IPS-NIHi7 (cell line): Measurements from ENCODE around the gene DOCK7.
"Not testable (repeated sequence)": the region's sequence is repeated elsewhere in the genome, so short reads cannot be mapped to it uniquely, and the experiment has no call there.

Experiments
- DNase-seq: peaks from one replicate; pipeline ENCODE4 v3.0.0; 2012; ENCODE audit warnings: mixed read lengths; ENCODE audit errors: extremely low spot score

The DOCK7 gene

GRCh38 chr1:62608905-62609304, 79.3 kb downstream of the DOCK7 start:
- no peak for DNase-seq

- DNase-seq, result no peak
Measured at GRCh38 chr1:62601457-62601856, 86.7 kb downstream of the DOCK7 start.

- DNase-seq, result no peak
Measured at GRCh38 chr1:62599044-62599443, 89.1 kb downstream of the DOCK7 start.

DNA sequence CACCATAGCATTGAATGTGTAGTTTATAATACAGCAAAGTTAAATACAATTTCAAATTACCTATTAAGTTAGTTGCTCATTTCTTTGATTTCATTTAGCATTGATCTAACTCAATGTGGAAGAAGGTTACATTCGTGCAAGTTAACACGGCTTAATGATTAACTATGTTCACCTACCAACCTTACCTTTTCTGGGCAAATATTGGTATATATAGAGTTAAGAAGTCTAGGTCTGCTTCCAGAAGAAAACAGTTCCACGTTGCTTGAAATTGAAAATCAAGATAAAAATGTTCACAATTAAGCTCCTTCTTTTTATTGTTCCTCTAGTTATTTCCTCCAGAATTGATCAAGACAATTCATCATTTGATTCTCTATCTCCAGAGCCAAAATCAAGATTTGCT, 90.9 kb downstream of the DOCK7 start, which contains the start of gene ANGPTL3:
TSS of gene ANGPTL3 (plus strand) at position 240 of the 400 bp plus-strand sequence. CDS start at position 287, 47 bp downstream.
- no peak for DNase-seq

DNA sequence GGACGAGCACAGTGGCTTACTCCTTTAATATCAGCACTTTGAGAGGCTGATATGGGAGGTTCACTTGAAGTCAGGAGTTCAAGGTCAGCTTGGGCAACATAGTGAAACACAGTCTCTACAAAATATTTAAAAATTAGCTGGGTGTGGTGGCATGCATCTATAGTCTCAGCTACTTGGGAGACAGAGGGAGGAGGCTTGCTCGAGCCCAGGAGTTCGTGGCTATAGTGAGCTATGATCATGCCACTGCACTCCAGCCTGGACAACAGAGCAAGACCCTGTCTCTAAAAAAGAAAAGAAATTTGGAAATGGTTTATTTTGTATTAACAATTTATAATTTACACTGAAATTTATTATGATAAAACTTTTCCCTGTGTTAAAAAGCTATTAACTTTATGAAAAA, 92.5 kb downstream of the DOCK7 start:
- DNase-seq, result no peak

GRCh38 chr1:62593825-62594394, 94.3 kb downstream of the DOCK7 start:
- DNase-seq, result no peak

GRCh38 chr1:62590970-62591368, 97.2 kb downstream of the DOCK7 start:
- DNase-seq, result no peak

DNA sequence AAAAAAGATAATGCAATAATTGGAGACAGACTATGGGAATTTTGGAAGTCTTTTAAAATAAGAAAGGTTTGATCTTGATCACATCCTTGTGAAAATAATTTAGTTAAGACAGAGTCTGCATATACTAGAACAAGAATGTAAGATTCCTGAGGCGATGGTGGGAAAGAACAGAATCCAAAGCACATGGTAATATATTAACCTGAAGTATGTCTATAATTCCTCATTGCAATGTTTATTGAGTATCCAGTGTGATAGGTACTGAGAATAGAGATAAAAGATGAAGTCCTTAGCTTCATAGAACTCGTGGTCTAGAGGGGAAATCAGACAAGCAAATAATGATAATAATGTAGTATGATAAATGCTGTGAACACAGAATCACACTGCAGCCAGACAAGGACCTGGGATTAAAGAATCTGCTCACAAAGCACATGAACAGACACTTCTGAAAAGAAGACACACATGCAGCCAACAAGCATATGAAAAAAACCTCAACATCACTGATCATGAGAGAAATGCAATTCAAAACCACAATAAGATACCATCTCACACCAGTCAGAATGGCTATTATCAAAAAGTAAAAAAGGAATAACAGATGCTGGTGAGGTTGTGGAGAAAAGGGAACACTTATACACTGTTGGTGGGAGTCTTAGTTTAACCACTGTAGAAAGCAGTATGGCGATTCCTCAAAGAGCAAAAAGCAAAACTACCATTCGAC, 97.8 kb downstream of the DOCK7 start:
- no peak for DNase-seq

DNA sequence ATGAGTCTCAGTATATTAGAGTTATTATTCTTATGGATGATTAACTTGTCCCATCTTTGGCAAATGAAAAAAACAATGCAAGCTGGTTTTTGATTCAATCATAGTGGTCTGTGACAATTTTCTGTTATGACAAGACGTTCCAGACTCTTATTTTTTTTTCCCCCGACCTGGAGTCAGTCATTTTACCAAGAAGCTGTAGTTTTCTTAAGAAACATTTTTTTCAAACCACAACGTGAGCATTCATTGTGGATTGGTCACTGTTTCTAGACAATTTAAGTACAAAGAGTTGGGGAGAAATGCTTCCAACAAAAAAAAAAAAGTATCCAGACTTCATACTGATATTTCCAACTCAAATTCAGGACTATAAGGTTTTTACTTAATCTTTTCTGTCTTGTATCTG, 98.9 kb downstream of the DOCK7 start:
- no peak for DNase-seq

DNA sequence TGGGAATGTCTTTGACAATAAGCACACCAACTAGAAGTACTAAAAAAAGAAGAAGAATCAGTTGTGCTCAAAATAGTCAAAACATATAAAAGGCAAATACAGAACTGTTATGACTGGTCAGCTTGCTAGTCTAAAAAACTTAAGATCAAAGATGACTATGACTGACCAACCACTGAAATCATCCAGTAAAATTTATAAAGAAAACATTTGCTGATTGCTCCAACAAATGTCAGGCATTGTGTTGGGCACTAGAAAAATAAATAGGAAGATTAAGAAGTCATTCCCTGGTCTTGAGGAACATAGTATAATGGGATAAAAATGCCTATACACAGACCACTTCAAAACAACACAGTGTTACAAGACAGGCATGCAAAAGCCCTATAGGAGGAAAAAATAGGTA, 100.2 kb downstream of the DOCK7 start:
- DNase-seq, result no peak

DNA sequence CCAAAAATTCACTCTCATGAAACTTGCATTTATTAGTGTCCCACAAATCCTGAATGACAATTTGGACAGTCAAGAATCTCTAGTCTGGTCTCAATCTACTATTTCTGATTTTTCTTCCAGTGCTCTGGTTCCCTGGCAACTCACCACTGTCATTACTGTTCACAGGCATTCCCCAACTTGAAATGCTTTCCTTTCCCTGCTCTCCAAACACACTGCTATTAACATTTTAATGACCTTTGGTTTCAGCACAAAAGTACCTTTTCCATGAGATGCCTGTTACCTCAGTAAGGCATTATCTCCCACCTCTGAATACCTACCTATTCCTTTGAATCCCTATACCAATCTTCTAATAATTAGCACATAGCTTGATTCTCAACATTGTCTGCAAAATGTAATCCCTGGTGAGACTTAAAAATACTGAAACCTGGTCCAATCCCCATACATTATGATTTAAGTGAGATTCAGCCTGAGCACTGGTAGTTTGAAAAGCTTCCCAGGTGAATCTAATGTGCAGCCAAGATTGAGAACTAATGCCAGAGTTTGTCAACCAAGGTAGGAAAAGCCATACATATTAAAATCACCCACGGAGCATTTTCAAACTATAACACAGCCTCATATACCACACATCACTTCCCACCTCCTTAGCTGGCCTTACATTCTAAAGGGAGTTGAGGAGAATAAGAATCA, 102.6 kb downstream of the DOCK7 start:
- peak; percentile 29 for DNase-seq

GRCh38 chr1:62573675-62574074, 114.5 kb downstream of the DOCK7 start:
- DNase-seq, result no peak

DNA sequence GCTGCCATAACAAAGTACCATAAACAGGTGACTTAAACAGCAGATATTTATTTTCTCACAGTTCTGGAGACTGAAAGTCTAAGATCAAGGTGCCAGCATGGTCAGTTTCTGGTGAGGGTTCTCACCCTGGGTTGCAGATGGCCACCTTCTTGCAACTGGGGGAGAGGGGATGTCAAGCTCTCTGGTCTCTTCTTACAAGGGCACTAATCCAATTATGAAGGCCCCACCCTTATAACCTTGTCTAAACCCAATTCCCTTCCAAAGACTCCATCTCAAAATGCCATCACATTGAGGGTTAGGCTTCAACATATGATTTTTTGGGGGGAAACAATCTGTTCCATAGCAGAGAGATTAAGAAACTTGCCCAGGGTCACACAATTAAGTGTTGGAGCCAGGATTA, 115.7 kb downstream of the DOCK7 start:
- no peak for DNase-seq

- DNase-seq, result not testable (repeated sequence)
Measured at GRCh38 chr1:62571517-62571916, 116.7 kb downstream of the DOCK7 start.

DNA sequence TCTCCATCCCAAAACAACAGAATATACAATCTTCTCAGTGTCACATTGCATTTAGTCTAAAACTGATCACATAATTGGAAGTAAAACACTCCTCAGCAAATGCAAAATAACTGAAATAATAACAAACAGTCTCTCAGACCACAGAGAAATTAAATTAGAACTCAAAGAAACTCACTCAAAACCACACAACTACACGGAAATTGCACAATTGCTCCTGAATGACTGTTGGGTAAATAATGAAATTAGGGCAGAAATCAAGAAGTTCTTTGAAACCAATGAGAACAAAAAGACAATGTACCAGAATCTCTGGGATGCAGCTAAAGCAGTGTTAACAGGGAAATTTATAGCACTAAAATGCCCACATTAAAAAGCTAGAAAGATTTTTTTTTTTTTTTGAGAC, 120.3 kb downstream of the DOCK7 start:
- DNase-seq, result not testable (repeated sequence)

DNA sequence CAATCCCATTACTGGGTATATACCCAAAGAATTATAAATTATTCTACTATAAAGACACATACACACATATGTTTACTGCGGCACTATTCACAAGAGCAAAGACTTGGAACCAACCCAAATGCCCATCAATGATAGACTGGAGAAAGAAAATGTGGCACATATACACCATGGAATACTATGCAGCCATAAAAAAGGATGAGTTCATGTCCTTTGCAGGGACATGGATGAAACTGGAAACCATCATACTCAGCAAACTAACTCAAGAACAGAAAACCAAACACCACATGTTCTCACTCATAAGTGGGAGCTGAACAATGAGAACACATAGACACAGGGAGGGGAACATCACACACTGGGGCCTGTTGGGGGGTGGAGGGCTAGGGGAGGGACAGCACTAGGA, 121.0 kb downstream of the DOCK7 start:
- DNase-seq, result not testable (repeated sequence)

GRCh38 chr1:62561306-62561705, 126.9 kb downstream of the DOCK7 start:
- no peak for DNase-seq

DNA sequence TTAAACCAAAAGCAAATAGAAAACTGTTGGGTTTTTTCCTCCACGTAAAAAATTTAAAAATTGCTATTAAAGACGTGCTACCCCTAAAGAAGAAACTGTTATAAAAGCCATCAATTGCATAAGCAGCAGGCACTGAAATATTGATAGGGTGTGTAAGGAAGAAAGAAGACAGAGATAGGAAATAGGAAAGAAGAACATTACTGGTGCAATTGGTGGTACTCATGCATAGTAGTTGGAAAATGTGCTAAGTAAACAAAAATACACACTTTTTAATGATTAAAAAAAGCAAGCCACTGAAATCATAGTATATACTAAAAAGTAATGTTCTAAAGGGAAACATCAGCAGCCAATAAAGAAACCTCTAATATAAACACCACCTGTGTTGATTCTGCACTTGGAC, 143.6 kb downstream of the DOCK7 start:
- no peak for DNase-seq

GRCh38 chr1:62541048-62541447, 147.1 kb downstream of the DOCK7 start:
- no peak for DNase-seq

GRCh38 chr1:62539028-62539447, 149.1 kb downstream of the DOCK7 start:
- no peak for DNase-seq

GRCh38 chr1:62536865-62537264, 151.3 kb downstream of the DOCK7 start:
- peak; percentile 10 for DNase-seq

- peak; percentile 75 for DNase-seq
Measured at GRCh38 chr1:62530516-62531154, 157.6 kb downstream of the DOCK7 start.
